Choroid plexus epithelial cell (primary cell): ENCODE data around the gene CRYBG3.

Experiments used
- DNase-seq: peaks from one replicate; pipeline ENCODE4 v3.0.0-alpha.2; 2010; ENCODE audit warnings: low read depth
- H3K4me3 ChIP-seq: 2 replicates; pipeline ENCODE4 v1.5.1; 2011; ENCODE audit warnings: low read depth, mild to moderate bottlenecking, control low read depth, low read length, moderate library complexity
- TF ChIP-seq, protein P1 (sequence below): conservative IDR thresholded peaks from 2 replicates; pipeline ENCODE4 v1.5.1; 2011; ENCODE audit warnings: low read depth, mild to moderate bottlenecking, control low read depth, inconsistent platforms, low read length, moderate library complexity

Gene CRYBG3

GRCh38 chr3:97822359-97822775, 556 bp downstream of the CRYBG3 start:
- H3K4me3 ChIP-seq = peak overlapping the region; percentile 84
- peak; percentile 58 for DNase-seq
- TF ChIP-seq, protein P1, sequence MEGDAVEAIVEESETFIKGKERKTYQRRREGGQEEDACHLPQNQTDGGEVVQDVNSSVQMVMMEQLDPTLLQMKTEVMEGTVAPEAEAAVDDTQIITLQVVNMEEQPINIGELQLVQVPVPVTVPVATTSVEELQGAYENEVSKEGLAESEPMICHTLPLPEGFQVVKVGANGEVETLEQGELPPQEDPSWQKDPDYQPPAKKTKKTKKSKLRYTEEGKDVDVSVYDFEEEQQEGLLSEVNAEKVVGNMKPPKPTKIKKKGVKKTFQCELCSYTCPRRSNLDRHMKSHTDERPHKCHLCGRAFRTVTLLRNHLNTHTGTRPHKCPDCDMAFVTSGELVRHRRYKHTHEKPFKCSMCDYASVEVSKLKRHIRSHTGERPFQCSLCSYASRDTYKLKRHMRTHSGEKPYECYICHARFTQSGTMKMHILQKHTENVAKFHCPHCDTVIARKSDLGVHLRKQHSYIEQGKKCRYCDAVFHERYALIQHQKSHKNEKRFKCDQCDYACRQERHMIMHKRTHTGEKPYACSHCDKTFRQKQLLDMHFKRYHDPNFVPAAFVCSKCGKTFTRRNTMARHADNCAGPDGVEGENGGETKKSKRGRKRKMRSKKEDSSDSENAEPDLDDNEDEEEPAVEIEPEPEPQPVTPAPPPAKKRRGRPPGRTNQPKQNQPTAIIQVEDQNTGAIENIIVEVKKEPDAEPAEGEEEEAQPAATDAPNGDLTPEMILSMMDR = no peak

GRCh38 chr3:97823046-97824004, 1.5 kb downstream of the CRYBG3 start:
- peak overlapping the region; percentile 84 for H3K4me3 ChIP-seq
- no peak for DNase-seq
- TF ChIP-seq, protein P1 = no peak

DNA sequence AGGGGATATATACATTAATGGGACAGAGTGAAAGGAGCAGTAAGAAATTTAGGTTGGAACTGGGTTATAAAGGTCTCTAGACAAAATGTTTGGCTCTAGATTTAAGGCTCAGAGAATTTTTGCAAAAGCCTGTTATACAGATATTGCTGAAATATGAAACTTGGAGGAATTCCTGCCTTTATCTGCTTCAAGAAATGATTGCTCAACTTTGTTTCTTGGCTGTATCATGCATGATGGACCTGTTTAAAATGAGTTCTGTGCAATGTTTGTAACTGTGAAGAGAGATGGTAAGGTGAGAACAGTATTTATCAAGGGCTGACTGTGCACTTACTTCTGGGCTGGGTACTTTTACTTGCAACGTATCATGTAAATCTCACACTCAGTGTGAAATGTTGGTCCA, 3.3 kb downstream of the CRYBG3 start:
- peak; percentile 57 for DNase-seq
- H3K4me3 ChIP-seq = no peak overlapping the region
- TF ChIP-seq, protein P1 = no peak

DNA sequence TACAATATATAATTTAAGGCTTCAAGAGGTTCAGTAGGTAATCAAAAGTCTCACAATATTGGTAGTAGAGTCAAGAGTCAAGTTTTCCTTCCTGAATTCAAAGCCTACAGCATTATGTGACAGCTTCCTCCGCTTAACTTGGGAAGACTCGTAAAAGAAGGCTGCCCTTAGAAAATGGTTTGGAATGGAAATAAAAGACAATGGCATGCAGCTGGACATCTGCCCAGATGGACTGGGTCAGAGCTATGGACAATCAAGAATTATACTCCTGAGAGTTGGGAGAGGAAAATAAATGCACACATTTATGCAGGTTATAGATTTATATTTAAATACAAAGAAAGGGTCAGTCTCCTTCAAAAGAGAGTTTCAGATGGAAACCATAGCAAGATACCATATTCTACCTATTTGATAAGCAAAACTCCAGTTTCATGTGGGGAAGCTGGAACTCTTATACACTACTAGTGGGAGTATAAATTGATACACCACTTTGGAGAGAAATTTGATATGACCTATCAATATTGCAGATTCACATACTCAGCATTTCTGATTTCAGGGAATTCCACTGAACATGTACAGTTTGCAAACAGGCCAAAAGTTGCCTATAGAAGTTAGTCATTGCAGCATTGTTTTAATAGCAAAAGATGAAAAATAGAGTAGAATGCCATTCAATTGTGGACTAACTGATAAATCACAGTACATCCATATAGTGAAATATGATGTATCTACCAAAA, 6.1 kb downstream of the CRYBG3 start:
- peak; percentile 33 for DNase-seq
- TF ChIP-seq, protein P1 = no peak
- no peak overlapping the region for H3K4me3 ChIP-seq

- TF ChIP-seq, protein P1 = no peak
- DNase-seq = no peak
- H3K4me3 ChIP-seq = no peak overlapping the region
Observed at GRCh38 chr3:97829198-97829597, 7.4 kb downstream of the CRYBG3 start.

DNA sequence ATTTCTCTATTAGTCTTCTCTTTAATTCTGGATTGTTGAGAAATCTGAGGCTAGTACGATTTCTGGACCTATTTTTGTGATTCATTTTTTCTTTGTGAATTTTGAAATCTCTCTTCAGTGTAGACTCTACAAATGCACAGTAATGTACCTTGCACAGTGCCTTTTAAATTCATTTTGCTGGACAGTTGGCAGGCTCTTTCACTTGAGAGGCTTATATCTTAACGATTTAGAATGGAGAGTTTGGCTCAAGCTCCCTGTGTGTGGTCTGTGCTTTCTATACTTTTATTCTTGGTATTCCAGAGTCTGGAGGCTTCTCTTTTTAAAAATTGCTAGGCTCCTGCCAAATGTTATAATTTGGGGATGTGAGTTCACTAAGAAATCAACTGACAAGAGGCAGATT, 8.8 kb downstream of the CRYBG3 start:
- no peak overlapping the region for H3K4me3 ChIP-seq
- no peak for DNase-seq
- TF ChIP-seq, protein P1 = no peak
